ENCODE results near the gene NAB2. TPM values are rescaled to one million over a fixed set of nuclear protein-coding genes. Genes with fewer than 3 reads are reported as not detected.

NAB2 gene
- total RNA-seq, 1 experiment from 2014 or later: 30.6 TPM

GRCh38 chr12:57099766-57100165 lies 10.9 kb downstream of the NAB2 start:
- POLR2A ChIA-PET: interaction anchor here (3.5 to 16.5 kb wide), 3 partner anchors 9 to 21 kb away, joined by 17 to 610 read pairs (median 79); partner anchors contain the start of genes NAB2, NEMP1 and STAT6
- H3K4me1 Mint-ChIP-seq (ENCODE audit: insufficient read depth, unreplicated experiment): peaks cover 25% of the 10 kb centered on the region
- no peaks in the 10 kb centered on the region for H3K27me3 Mint-ChIP-seq (ENCODE audit: insufficient read depth, unreplicated experiment)
- no peak for TF ChIP-seq CTCF (IDR thresholded peaks at IDR 0.05; ENCODE audit: unreplicated experiment)
- no peak overlapping the region for H3K27ac Mint-ChIP-seq (ENCODE audit: low read depth, unreplicated experiment)
- no TSS peak for BruUV-seq (replicated peaks)
- H3K36me3 Mint-ChIP-seq (ENCODE audit: insufficient read depth, unreplicated experiment): peaks cover 65% of the 10 kb centered on the region
- no peaks in the 10 kb centered on the region for H3K9me3 Mint-ChIP-seq (ENCODE audit: unreplicated experiment)
- intact Hi-C loops (cut with micrococcal nuclease): no loop called here
- no peak overlapping the region for H3K4me3 Mint-ChIP-seq (ENCODE audit: unreplicated experiment)
- no peak for DNase-seq (ENCODE audit: unreplicated experiment)
- CTCF ChIA-PET: interaction anchor here (13.9 kb wide), 1 partner anchor 10 kb away, joined by 147 read pairs; the partner anchor contains the start of gene STAT6

DNA sequence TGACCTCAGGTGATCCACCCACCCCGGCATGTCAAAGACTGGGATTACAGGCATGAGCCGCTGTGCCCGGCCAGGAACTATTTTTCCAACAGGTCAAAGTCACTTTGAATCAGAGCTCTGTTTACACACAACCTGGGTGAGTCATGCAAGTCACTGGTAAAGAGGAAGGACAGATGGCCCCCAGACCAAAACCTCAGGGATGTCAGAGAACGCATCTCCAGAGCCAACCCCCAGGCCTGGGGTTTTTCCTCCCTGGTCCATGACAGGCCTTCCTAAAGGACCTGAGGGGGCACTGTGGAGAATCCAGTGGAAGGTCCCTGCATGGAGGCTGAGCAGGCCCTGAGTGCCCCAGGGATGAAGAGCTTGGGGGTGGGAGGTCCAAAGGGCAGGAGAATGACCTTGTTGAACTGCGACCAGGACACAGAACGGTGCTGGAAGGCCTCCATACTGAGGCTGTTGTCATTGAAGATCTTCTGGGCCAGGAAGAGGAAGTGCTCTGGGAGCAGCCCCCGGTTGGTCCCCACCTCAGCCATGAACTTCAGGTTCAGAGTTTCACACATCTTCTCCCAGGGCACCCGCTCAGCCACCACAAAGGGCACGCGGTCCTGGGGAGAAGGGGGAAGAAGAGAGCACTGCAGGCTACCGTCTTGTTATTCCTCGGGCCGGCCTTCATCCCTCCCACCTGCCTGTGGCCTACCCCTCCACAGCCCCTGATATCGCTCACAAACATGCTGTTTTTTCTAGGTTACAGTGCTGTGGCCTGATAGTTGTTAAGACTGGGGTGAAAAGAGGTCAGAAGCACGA lies 13.2 kb downstream of the NAB2 start:
- H3K36me3 Mint-ChIP-seq (ENCODE audit: insufficient read depth, unreplicated experiment): peaks cover 62% of the 10 kb centered on the region
- intact Hi-C loops (cut with micrococcal nuclease): no loop called here
- H3K9me3 Mint-ChIP-seq (ENCODE audit: unreplicated experiment): no peaks in the 10 kb centered on the region

DNA sequence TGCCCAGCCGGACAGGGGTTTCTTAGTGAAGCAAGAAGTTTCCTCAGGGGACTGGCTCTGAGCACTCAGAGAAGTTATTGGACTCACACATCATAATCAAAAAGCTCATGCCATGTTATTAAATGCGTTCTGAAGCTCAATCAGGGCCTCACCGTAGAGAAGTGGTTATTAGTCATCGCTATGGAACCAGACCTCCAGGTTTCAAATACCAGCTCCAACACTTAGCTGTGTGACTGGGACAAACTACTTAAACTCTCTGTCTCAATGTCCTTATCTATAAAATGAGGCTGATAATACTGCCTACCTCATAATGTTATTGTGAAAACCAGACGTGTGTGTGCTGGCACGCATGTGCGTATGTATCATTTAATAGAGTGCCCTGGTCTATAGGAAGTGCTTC lies 14.9 kb downstream of the NAB2 start:
- intact Hi-C loops (cut with micrococcal nuclease): no loop called here
- peaks cover 65% of the 10 kb centered on the region for H3K36me3 Mint-ChIP-seq (ENCODE audit: insufficient read depth, unreplicated experiment)
- CTCF ChIA-PET: interaction anchor here (0.6 to 1.2 kb wide), 5 partner anchors 8 to 75 kb away, joined by 3 to 4 read pairs (median 4); no protein-coding TSS in a partner anchor
- DNase-seq (ENCODE audit: unreplicated experiment): no peak
- H3K4me3 Mint-ChIP-seq (ENCODE audit: unreplicated experiment): no peak overlapping the region
- peaks cover 7% of the 10 kb centered on the region for H3K4me1 Mint-ChIP-seq (ENCODE audit: insufficient read depth, unreplicated experiment)
- no peak for TF ChIP-seq CTCF (IDR thresholded peaks at IDR 0.05; ENCODE audit: unreplicated experiment)
- no TSS peak for BruUV-seq (replicated peaks)
- H3K27me3 Mint-ChIP-seq (ENCODE audit: insufficient read depth, unreplicated experiment): no peaks in the 10 kb centered on the region
- POLR2A ChIA-PET: interaction anchor here (0.5 to 10.2 kb wide), 3 partner anchors 8 to 57 kb away, joined by 3 to 610 read pairs (median 3); partner anchors contain the start of gene NAB2
- H3K9me3 Mint-ChIP-seq (ENCODE audit: unreplicated experiment): no peaks in the 10 kb centered on the region
- H3K27ac Mint-ChIP-seq (ENCODE audit: low read depth, unreplicated experiment): no peak overlapping the region

More for the DNA sequence above, 13.2 kb downstream of the NAB2 start:
- DNase-seq (ENCODE audit: unreplicated experiment): no peak
- Mint-ChIP-seq H3K27me3 (ENCODE audit: insufficient read depth, unreplicated experiment) (no peaks in the 10 kb centered on the region), H3K27ac (ENCODE audit: low read depth, unreplicated experiment) (peak overlapping the region; percentile 7), H3K4me3 (ENCODE audit: unreplicated experiment) (no peak overlapping the region), H3K4me1 (ENCODE audit: insufficient read depth, unreplicated experiment) (peaks cover 6% of the 10 kb centered on the region)
- CTCF ChIA-PET: interaction anchor here (0.6 to 13.9 kb wide), 4 partner anchors 8 to 29 kb away, joined by 3 to 147 read pairs (median 4); partner anchors contain the start of gene STAT6
- POLR2A ChIA-PET: interaction anchor here (7.4 to 16.5 kb wide), 2 partner anchors 6 to 14 kb away, joined by 79 to 610 read pairs; partner anchors contain the start of genes NAB2 and STAT6
- no TSS peak for BruUV-seq (replicated peaks)
- no peak for TF ChIP-seq CTCF (IDR thresholded peaks at IDR 0.05; ENCODE audit: unreplicated experiment)

- TF ChIP-seq CTCF (IDR thresholded peaks at IDR 0.05; ENCODE audit: unreplicated experiment): no peak
- no peak overlapping the region for H3K4me3 Mint-ChIP-seq (ENCODE audit: unreplicated experiment)
- H3K9me3 Mint-ChIP-seq (ENCODE audit: unreplicated experiment): no peaks in the 10 kb centered on the region
- BruUV-seq (replicated peaks): no TSS peak
- DNase-seq (ENCODE audit: unreplicated experiment): no peak
- H3K27ac Mint-ChIP-seq (ENCODE audit: low read depth, unreplicated experiment): no peak overlapping the region
- ChIA-PET CTCF (interaction anchor here (0.7 to 1.2 kb wide), 4 partner anchors 9 to 76 kb away, joined by 3 to 4 read pairs (median 4); no protein-coding TSS in a partner anchor), POLR2A (interaction anchor here (1.3 to 10.2 kb wide), 2 partner anchors 10 to 26 kb away, joined by 5 to 610 read pairs; partner anchors contain the start of genes NAB2 and NEMP1)
- intact Hi-C loops (cut with micrococcal nuclease): no loop called here
- peaks cover 10% of the 10 kb centered on the region for H3K4me1 Mint-ChIP-seq (ENCODE audit: insufficient read depth, unreplicated experiment)
- no peaks in the 10 kb centered on the region for H3K27me3 Mint-ChIP-seq (ENCODE audit: insufficient read depth, unreplicated experiment)
- peaks cover 59% of the 10 kb centered on the region for H3K36me3 Mint-ChIP-seq (ENCODE audit: insufficient read depth, unreplicated experiment)
Observed at GRCh38 chr12:57104292-57104910, 15.5 kb downstream of the NAB2 start.
